COLO668 (cell line): ENCODE data around the gene OR10H3.
"Not testable (repeated sequence)": the region's sequence is repeated elsewhere in the genome, so short reads cannot be mapped to it uniquely, and the experiment has no call there.

Source experiments
- DNase-seq: peaks from one replicate; lab custom pipeline; 2025; ENCODE audit not compliant: unreplicated experiment; lab: John Stamatoyannopoulos, UW

OR10H3 gene

DNA sequence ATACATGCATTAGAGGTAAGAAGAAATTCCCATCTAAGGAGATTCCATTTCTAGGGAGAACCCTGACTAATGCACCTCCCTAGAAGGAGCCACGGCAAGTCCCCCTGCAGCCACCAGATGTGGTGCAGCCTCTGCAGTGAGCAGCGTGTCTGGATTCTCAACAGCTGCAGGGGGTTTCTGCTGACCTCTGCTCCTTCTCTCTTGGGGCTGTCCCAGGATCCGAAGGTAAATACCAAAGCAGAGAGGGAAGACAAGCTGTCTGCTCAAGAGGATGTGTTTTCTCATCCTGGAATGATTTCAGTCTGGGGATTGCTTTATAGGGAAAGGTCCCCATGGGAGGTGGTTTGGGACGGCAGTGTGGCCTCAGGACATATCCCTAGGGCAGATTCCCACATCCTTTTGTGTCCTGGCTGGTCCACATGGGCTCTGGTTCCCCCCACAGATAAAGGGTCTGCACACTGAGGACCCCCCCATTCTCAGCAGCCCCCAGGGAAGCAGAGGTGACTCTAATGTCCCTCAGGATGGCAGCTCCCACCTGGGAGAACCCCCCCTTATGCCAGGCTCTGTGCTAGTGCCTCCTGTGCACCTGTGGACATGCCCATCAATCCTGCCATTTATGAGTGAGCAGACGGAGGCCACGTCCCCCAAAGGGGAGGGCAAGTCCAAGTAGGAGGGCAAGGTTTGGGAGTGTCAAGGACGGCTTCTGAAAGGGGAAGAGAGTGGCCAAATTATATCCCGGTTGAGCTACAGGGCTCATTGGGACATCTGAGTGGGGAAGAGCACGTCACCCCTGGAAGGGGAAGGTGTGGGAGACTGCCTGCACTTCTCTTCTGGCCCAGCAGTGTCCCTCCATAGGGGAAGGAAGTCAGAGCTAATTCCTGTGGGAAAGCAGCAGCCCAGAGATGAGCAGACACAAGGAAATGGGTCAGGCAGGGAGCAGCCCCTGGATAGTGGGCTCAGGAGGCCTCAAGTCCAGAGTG lies 39.5 kb downstream of the OR10H3 start:
- DNase-seq = no peak

DNA sequence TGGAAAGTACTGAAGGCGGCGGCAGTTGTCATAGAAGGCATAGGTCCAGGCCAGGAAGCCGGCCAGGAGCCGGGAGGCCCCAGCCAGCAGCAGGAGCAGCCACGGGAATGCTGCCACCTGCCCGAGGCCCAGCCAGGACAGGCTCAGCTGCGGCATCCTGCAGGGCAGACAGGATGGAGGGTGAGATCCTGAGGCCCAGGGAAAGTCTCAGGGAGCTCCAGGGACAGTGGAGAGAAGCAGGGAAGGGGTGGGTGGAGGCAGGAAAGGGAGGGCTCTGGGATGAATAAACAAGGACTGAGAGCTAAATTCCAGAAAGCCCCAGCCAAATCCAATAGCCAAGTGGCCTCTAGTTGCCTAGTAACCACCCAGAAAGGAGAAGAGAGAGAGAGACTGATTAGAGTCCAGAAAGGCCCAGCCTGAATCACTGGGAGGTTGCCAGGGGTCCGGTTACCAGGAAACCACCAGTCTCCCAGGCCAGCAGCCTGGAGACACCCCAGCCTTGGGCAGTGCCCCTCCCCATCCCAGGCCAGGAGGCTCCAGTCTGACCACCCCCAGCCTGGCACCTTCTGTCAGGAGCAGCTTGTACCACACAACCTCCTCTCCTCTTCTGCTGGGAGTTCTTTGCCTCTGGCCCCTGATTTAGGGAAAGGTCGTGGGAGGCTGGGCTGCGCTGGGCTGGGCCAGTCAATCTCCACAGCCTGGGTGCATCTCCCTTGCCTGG lies 42.1 kb downstream of the OR10H3 start:
- DNase-seq = peak; percentile 11

DNA sequence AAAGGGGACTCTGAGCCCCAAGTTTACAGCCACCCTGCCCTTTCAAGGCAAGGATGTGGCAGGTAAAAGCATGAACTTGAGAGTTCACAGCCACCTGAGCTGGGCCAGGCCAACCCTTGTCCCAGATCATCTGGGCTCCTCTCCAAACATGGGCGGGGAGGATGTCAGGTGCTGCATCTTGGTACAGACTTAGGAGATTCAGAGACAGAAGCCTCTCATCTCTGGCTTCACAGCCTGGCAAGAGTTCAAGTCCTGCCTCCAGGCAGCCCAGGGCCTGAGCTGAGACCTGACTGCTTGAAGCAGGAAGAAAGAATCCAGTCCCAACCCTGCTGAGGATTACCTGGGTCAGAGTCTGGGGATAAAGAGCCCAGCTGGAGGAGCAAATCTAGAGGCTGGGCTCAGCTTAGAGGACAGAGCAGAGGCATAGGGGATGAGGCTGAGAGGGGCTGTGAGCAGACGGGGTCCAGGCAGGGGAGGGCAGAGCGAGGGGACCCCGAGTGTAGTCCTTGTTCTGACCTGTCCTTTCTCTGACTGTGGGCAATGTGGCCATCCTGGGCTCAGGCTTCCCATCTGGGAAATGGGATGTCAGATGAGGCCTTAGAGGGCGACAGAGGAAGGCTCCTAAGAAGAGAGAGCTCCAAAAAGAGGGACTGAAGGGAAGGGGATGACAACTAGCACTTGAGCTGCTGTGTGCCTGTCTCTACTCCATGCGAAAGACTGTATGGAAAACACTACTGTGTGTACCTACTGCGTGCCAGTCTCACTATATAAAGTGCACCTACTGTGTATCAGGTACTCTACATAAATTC lies 43.0 kb downstream of the OR10H3 start:
- DNase-seq = no peak

DNA sequence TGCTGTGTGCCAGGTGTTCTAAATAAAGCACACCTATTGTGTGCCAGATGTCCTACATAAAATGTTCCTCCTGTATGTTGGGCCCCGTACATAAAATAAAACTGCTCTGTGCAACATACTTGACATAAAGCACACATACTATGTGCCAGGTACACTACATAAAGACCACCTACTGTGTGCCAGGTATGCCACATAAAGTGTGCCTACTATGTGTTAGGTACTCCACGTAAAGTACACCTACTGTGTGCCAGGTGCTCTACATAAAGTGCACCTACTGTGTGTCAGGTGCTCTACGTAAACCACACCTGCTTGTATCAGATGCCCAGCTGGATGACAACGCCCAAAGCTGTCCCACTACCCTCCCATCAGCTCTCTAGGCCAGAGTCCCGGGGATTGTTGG lies 43.9 kb downstream of the OR10H3 start:
- DNase-seq = no peak

DNA sequence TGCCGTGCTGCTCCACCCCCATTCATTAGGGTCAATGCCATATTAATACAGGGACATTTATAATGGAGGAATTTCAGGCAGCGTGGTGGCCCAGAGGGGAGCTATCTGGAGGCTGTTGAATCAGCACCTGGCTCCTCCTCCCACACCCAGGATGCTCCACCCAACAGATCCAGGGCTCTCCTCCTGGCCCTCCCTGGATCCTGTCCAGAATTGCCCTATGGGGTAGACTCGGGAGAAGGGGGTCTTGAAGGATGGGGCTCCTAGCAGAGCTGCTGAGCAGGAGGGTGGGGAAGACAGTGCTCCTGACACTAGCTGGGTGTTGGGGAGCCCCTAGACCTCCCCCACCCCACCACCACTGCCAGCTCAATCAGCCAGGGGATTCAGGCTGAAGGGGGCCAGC lies 44.4 kb downstream of the OR10H3 start:
- no peak for DNase-seq

- not testable (repeated sequence) for DNase-seq
These were observed 45.1 kb downstream of the OR10H3 start for GRCh38 chr19:15782896-15783295.

- no peak for DNase-seq
These were observed 49.9 kb downstream of the OR10H3 start, which contains the start of gene OR10H5 for GRCh38 chr19:15787611-15788155. Gene OR10H5, plus strand, starts transcription at chr19:15787661. Its CDS starts 6,388 bp downstream, at chr19:15794049.

GRCh38 chr19:15788594-15789270 lies 50.9 kb downstream of the OR10H3 start:
- no peak for DNase-seq

- no peak for DNase-seq
These were observed 52.3 kb downstream of the OR10H3 start for GRCh38 chr19:15790096-15790495.
